DMS153 (cell line): ENCODE data around the gene KCNK3.
A peak's percentile ranks its signal among the peaks of the same experiment; 100 is the strongest.

ENCODE experiments used
- DNase-seq: peaks from one replicate; lab custom pipeline; 2025; lab: John Stamatoyannopoulos, UW

KCNK3 gene

DNA sequence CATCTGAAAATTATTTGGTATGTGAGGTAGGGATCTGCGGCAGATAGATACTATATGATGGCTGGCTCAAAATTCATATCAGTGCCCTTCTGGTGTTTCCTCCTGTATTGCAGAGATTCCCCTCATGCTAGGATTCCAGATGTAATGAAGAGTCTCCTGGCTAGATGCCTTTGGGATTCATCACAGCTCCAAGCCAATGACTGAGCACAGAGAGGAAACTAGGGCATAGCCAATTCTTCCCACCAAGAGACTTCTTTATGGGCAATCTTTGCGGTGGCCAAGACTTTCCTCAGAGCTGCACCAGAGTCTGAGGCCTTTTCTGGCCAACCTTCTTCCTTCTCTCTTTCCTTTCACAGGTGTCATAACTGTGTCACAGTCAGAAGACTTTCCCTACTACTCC is 25.9 kb upstream of the KCNK3 start:
- no peak for DNase-seq

DNA sequence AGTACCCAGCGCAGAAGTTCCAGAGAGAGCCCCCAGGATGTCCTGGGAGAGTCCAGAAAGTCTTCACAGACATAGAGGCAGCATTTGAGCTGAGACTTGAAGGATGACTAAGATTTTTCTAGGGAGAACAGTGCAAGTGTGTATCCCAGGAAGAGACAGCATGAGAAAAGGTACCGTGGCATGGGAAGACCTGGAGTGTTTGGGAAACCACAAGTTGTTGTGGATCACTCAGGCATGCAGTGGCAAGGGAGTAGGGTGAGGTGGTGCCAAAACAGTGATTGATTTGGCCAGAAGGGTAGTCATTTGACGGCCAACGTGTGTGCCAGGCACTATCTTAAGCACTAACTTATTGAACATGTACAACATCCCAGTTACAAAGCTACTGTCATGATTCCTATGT is 24.5 kb upstream of the KCNK3 start:
- DNase-seq, result no peak

DNA sequence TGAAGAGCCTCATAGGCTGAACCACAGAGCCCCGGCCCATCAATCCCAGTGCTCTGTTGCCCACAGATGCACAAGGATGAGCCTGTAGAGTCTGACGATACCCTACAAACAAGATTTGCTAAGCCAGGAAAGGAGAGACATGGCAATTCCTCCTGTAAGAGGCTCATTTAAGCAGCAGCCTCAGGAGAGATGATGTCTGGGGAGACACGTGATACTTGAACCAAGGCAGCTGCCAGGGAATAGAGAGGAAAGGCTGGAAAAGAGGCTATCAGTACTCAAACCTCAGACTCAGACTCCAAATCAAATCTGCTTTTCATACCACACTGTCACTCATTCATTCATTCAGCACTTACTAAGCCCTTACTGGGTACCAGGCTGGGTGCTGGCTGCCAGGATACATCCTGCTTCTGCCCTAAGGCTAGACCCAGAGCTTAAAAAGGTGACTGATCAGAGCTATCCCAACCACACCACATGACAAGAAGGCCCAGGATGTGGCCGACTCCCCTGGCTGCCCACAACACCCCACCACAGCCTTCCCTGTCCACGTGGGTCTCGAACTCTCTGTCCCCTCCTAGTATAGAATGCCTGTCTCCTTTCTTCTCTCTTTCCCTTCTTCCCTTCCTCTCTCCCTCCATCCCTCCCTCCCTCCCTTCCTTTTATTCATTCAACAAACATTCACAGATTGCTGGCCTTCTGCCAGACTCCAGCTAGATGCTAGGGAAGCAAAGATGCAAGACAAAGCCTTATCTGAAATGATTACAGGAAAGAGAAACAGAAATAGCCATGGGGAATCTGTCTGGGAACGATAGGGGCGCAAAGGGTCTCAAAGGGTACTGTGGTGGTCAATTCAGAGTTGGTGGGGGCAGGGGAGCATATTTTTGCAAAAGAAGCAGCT is 23.4 kb upstream of the KCNK3 start:
- DNase-seq, result no peak

DNA sequence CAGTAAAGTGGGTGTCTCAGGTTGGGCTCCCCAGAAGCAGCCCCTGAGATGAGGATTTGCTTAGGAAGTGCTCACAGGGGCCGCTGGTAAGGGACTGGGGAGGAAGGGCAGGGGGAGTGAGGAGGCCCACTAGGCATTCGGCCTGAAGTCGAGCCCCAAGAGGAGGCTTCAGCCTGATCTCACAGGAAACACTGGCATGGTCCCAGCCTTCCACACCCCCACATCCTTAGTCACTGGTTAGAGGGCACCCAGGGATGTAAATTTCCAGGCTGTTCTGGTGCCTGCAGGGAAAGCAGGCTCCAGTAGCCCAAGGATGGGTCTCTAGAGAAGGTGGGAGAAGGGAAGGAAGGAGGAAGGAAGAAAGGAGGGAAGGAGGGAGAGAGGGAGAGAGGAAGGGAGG is 22.4 kb upstream of the KCNK3 start:
- DNase-seq, result no peak

DNA sequence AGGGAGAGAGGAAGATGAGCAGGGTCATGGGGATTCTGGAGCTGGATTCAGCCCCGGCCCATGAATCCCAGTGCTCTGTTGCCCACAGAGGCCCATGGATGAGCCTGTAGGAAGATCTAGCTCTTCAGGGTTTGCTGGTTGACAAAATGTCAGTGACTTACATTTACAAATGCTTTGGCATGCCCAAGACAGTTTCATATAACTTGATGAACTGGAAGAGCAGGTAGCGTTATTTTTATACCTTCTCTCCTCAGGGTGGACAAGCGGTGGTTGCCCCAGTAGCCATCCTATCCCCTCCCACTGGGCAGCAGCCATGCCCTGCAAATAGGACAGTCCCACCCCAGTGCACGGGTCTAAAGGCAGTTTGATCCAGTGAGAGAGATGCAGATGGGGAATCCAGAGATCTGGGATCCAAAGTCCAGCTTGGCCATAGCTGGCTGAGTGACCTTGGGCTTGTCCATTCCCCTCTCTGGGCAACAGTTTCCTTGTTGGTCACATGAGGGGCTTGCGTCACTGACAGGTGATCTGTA is 21.5 kb upstream of the KCNK3 start:
- DNase-seq, result no peak

DNA sequence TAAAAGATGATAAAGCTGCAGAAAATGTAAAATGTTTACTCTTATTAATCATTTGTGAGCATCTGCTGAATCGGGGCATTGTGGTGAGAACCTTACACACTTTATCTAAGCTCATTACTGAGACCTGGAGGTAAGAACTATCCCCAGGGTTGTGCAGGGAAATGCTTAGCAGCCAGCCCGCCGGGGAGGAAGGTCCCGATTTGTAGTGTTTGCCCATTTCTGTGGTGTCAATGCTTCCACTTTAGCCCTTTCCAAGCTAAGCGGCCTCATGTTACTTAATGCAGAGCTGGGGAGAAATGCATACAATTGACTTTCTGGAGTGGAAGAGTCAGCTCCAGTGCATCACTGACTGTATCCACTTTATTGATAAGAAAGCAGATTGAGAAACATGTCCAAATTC is 20.8 kb upstream of the KCNK3 start:
- no peak for DNase-seq

DNA sequence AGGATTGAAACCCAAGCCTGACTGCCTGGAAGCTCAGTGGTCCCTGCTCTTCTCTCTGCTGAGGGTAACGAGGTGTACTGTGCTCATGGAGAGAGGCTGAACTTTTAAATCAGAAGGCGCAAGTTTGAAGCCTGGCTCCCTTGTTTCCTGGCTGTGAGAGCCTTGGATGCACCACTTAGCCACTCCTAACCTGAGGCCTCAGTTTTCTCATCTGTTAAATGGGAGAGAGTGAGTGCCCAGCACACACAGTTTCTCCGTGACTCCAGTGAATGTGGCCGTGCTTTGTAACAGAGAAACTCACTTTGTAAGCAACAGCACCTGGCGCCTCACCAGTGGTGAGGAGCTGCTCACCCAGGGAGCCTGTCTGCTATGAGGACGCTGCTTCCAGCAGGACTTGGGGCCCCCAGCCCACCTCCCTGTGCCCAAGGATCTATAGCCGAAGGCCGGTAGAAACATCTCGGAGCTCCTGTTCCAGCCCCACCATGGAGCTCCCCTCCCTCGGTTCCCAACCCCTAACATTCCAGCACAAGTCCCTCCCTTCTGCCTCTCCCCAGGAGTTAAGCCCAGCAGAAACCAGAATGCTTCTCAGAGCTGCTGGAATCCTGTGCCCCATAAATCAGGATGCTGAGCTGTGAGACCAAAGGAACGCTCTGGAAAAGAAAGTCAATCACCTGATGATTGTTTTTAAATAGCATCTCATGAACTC is 20.3 kb upstream of the KCNK3 start:
- no peak for DNase-seq

DNA sequence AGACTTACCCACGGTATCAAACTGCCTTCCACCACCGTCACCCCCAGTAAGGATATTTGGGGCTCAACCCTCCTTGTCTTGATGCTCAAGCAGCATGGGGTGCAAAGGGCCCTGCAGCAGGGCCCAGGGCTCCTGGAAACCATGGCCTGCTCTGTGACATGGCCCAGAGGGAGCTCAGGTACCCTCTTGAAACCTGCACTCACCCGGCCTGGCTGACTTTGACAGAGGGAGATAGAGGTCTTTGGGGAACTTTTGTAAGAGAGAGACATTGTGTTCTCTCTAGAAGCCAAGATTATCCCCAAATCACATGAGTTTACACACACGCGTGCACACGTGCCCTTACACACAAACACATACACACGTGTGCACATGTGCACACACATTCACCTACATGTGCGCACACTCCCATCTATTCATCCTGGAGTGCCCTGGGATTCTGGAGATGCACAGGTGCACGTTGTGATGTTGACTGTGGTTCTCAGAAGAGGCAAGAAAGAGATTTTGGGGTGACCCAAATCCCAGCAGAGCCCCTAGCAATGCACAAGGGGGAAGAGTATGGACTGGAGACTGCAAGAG is 19.6 kb upstream of the KCNK3 start:
- no peak for DNase-seq

DNA sequence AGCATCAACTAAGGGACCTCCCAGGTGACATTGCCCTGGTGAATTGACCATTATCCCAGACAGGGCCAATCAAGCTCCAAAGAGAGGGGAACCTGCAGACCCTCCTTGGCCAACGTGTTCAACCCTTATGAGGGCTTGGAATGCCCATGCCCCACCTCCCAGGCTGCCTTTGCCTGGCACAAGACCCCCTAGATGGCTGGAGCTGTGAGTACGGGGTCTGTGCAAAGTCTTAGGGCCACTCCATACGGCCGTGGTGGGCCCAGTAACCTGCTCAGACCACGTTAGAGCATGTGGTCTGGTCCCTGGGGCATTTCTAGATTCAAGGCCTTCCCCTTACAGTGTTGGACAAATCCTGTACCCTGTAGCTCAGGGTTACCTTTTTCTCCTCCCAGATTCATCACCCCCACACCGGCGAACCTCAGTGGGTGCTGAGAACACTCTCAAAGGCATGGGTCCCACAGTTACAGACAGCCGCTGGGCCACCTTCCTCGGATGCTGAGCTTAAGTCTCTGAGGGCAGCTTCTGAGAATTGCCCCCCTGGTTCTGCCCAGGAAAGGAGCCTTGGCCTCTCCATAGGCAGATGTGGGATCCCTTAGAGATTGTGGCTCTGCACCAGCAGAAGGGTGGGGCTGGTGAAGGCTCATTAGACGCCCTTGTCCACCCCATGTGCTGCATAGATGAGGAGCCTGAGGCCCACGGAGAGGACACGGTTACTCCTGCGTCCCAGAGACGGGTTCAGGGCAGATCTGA is 18.3 kb upstream of the KCNK3 start:
- no peak for DNase-seq

DNA sequence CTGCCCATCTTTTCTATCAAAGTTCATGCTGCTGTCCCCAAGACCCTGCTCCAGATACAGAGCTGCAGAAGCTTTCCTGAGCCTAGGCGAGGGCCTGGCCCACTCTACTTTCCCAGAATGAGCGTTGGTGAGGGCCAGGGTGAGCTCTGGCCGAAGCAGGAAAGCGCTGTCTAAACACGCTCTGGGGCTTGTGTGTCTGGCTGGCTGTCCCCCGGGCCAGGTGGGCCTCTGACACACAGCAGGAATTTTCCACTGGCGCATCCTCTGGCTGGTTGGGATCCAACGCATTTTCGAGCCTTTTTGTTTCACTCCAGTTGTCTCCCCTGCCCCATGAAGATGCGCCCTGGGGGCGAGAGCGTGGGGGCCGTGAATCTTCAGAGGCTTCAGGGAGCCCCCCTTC is 17.8 kb upstream of the KCNK3 start:
- DNase-seq, result no peak

DNA sequence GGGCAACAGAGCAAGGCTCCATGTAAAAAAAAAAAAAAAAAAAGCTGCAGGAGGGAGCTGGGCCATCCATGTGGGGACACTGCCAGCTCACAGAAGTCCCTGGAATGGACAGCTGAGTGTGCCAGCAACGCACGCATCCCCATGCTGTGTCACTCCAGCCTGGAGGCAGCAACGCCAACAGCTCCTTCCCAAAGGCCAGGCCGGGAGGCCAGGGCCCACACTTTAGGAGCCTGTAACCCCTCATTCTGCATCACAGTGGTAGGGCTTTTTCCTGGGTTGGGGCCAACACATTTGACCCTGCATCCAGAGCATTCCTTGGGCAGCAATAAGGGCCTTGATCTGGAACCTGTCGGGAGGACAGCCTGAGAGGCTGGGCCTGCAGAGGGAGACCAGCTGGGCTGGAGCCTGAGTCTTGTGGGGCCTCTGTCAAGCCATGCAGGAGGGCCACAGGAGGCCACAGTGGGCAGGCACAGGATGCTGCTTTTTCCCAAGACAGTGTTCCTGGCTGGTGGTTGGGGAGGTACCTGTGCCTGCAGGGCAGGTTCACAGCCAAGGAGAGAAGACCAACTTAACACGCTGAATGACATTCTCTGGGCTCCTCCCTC is 16.8 kb upstream of the KCNK3 start:
- no peak for DNase-seq

DNA sequence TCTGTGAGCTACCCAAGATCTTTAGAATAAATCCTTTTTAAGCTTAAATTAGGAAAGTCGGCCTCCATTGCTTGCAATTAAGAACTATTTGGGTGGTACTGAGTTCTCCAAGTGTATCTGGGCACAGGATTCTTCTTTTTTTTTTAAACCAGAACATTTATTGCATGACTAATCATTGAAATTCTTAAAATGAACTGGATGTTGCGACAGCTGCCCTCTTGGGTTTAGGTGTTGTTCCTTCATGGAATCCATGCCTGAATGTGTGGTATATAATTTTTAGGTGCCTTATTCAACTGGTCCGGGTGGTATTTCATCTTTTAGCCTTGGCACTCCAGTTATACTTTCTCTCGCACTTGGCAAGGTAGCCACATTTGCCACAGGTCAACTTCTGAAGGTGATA is 14.5 kb upstream of the KCNK3 start:
- no peak for DNase-seq

DNA sequence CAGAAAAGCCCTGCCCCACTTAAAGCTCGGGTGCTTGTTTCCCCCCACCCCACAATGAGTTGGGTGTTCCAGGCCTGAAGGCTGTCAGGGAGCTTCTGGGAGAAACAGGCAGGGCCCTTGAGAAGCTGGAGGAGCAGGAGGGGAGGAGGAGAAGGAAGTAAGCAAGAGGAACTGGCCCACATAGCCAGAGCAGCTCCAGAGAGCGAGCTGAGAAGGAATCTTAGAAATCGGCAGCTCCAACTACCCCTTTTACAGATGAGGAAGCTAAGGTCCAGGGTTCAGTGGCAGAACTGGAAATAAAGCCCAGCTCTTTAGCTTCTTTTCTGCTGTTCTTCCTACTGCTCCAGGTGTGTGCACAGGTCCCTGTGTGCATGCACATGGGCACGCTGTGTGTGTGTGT is 12.7 kb upstream of the KCNK3 start:
- DNase-seq, result no peak

DNA sequence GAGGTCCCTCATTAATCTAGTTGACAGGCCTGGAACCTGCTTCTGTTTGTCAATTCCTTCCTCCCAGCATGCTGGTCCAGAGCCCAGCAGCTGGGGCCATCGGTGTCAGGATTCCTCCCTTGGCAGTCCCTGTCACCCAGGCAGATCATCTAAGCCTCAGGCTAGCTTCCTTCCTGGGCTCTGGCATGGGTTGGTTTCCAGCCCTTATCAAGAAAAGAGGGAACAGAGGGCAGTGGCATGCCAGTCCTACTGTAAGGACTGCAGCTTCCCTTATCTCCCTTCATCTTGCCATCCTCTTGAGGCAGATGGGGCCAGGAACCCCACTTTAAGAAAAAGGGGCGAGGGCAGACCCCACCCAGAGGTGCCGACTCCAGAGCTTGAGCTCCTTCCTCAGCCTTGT is 10.9 kb upstream of the KCNK3 start:
- no peak for DNase-seq

DNA sequence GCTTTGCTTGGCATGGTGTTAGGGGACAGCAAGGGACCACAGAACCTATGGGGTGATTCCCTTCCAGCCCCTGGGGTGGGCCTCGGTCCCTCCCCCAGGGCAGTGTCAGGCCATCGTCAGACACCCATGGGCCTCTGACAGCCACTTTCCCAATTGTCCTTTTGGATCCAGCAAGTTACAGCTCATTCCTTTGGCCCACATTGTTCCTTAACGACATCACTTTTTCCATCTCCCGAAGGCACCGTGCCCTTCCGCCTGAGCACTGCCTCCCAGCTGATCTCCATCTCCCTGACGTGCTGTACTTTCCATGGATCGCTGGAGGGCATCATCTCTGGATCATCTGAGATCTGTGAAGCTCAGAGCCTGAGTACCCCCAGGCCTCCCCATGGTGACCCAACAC is 10.4 kb upstream of the KCNK3 start:
- no peak for DNase-seq

DNA sequence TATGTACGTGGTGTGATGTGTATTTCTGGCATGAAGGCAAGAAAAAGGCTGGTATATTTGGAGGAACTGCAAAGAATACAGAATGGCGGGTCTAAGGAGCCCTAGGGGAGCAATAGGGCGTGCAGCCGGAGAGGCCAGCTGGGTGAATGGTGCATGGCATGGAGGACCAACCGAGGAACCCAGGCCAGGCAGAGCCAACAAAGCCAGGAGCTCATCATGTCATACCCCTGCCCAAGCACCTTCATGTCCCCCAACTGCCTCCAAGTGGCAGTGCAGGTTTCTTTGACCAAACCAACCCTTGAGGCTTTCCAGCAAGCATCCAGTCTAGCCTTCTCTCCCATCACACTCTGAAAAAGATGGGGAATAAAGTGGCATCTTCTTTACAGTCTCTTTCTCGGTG is 8.9 kb upstream of the KCNK3 start:
- no peak for DNase-seq

DNA sequence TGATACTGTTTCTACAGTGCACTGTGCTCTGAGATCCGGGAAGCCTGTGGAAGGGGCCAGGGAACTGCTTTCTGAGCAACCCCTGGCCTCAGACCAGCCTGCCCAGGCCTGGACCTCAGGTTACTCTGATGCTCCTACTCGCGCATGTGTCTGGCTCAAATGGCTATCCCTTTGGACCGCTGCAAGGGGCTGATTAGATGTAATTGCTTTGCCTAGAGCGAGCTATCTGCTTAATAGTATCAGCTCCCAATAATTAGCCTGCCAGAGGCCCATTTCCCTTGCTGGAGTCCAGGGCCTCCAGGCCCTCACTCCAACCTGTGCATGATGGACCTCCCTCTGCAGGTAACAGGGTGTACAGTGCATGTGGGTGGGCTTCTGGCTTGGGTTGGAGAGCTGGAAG is 7.2 kb upstream of the KCNK3 start:
- no peak for DNase-seq

DNA sequence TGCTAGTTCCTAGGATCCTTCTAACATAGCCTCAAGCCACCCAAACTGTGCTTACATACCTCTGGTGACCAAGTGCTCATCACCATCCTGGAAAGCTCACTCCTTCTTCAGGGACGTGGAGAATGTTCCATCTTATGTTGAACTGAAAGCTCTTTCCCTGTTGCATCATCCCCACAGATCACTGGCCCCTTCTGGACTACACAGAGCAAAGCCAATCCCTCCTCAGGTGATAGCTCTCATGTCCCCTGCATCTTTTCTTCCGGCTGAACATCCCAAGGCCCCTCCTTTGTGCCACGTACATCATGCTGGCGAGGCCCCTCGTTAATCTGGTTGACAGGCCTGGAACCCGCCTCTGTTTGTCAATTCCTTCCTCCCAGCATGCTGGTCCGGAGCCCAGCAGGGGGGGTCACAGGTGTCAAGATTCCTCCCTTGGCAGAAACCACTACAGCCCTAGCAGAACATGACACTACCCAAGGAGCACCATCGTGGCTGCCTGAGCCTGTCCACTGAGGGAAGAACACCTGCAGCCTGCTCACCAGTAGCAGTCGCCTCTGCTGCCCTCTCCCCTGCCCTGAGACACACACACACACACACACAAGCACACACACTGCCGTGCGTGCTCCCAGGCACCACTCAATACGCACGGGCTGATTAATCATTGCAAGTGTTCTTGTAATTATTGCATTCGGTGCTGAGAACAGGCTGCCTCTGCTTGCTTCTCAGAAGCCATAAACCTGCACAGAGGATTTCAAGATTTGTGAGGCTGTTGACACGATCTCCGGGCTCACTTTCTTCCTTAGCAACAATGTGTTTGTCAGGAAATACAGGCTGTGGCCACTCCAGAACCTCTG is 6.3 kb upstream of the KCNK3 start:
- peak; percentile 69 for DNase-seq

DNA sequence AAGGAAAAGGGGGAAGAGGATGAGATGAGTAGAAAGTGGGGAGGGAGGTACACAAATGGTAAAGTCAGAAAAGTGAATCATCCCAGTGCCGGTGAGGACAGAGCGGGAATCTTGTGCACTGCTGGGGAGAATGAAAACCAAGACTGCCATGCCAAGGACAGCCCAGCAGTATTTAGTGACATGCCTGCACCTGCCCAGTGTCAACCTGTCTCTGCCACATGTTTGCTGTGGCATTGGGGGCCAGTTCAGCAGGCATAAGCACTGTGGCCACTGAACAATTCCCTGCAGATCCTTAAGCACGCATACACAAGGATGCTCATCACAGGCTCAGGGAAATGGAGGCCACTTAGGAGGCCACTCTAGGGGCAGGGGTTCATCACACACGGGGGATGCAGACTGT is 5.2 kb upstream of the KCNK3 start:
- DNase-seq, result peak; percentile 82

DNA sequence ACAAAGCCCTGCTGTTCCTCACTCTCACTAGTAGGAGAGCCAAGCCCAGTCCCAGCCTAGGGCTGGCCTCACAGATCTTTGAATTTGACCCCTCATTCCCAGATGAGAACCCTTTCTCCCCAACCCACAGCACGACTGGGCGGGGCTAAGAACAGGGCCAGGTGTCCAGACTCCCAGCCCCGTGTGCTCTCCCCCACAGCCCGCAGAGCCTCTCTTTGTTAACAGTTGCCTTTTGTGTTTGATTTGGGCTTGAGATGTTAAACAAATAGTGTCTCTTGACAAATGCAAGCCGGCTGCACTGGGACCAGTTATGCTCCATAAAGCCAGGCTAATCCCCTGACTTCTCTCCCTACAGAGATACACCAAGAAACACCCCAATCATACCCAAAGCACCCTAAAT is 4.7 kb upstream of the KCNK3 start:
- DNase-seq, result peak; percentile 95

DNA sequence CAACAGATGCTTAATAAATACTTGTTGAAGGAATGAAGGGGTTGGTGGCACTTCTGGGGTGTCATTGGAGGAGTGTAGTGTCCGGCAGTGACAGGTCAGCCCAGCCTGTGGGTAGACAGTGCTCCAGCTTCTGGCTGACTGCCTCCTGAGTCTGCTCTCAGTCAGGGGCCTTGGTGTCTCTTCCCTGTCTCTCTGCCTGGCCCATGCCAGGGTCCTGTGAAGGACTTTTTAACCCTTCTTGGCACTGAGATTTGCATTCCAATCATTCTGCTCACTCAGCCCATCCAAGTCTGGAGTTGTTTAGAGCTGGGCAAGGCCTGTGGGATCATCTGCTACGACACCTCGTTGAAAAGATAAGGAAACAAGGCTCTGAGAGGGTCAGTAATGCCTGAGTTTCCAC is 1.4 kb upstream of the KCNK3 start:
- no peak for DNase-seq
